AG20443 (cell line): ENCODE results near the gene SDHAF2.
"Not testable (repeated sequence)": the region's sequence is repeated elsewhere in the genome, so short reads cannot be mapped to it uniquely, and the experiment has no call there.

Experiments
- DNase-seq: peaks from one replicate; pipeline ENCODE4 v3.0.0; 2012; ENCODE audit warnings: low spot score, mixed read lengths

SDHAF2 gene

GRCh38 chr11:61476371-61476770, 46.4 kb downstream of the SDHAF2 start:
- DNase-seq, result no peak

- DNase-seq, result peak; percentile 58
Observed at GRCh38 chr11:61477126-61477525, 47.2 kb downstream of the SDHAF2 start.

DNA sequence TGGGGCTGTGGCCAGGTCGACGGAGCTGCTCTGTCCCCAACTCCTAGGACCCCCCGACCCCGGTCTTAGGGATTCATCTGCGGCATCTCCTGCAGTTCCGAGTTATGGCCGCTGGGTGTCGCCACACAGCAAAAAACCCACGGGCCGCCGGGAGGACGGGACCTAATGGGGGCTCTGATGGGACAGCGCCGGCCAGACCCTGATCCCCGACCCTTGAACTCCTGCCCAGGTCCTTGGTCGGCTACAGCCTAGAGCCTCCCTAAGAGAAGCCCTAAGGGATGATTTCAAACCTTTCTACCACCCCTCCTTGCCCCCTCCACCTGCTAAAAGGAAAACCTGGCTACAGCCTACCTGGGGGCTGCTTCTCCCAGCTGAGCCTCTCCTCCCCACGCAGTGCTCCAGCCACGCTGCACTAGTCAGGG, 47.8 kb downstream of the SDHAF2 start:
- DNase-seq, result peak; percentile 77

- not testable (repeated sequence) for DNase-seq
Observed at GRCh38 chr11:61479360-61480058, 49.6 kb downstream of the SDHAF2 start.

DNA sequence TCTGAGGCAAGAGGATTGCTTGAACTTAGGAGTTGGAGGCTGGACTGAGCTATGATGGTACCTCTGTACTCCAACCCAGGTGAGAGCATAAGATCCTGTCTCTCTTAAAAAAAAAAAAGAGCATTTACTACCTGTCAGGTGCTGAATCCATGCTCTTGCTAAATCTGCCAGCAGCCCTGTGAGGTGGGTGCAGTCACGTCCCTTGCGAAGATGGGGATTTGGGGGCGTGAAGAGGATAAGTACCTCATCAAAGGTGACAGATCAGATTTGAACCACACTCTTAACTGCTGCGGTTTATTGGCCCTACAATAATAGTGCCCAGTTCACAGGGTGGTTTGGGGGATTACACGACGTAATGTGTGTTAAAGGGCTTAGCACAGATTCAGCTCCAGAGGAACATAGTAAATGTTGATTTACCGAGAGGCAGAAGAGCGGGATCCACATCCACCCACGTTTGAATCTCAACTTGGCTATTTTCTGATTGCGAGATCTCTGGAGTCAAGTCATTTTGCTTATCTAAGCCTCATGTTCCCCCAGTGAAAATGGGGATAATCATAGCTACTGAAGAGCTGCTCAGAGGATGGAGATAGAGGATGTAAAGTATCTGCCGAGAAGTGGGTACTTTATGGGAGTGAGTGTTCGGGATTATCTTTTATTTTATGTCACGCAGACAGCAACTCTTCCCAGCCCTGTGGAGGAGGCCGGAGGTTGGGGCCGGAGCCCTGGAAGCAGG, 50.5 kb downstream of the SDHAF2 start:
- DNase-seq, result no peak

GRCh38 chr11:61480994-61481335, 51.0 kb downstream of the SDHAF2 start:
- no peak for DNase-seq

GRCh38 chr11:61481806-61482205, 51.9 kb downstream of the SDHAF2 start:
- no peak for DNase-seq

DNA sequence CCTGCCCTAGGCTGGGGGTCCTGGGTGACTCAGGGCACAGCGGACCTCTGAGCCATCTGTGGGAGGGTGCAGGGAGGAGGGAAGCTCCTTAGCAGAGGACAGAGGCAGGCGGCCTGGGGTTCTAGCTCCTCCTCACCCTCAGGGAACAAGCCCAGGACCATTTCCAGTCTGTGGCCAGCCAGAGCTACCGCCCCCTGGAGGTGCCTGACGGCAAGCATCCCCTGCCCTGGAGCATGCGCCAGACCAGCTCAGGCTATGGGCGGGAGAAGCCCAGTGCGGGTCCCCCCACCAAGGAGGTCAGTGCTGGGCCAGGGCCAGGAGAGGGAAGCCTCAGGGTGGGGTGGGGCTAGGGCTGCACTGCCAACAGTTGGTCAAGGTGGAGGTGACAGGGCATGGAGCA, 52.6 kb downstream of the SDHAF2 start:
- peak; percentile 78 for DNase-seq

DNA sequence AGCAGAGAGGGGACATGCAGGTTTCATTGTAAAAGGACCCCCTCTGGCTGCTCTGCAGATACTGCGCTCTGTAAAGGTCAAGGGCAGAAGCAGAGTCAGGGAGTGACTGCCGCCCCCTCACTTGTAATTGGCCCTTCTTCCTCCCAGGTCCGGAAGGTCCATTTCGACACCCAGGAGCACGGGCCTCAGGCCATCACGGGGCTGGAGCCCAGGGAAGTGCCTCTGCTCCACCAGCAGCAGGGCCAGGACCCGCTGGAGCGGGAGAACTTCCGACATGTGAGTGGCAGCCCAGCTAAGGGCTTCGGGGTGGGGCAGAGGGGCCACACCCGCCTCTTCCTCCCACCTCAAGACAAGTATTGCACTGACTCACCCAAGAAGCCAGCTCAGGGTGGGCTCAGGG, 54.6 kb downstream of the SDHAF2 start:
- DNase-seq, result no peak

DNA sequence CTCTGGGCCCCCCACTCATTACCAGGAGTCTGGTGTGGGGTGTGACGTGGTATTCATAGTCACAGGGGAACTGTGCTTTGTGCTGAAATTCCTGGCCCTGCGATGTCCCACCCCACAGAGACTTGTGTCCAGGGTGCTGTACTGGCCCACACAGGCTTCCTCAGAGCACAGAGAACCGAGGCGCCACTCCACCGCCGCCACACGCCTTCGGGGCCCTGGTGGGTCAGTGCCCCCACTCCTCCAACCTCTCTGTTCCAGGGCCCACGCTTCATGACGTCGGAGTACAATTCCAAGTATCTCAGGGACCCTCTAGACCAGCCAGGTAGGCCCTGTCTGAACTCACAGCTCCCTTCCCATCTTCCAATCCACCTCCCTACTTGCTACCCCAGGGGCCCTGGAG, 55.2 kb downstream of the SDHAF2 start:
- no peak for DNase-seq

GRCh38 chr11:61486011-61486620, 56.2 kb downstream of the SDHAF2 start:
- DNase-seq, result no peak

DNA sequence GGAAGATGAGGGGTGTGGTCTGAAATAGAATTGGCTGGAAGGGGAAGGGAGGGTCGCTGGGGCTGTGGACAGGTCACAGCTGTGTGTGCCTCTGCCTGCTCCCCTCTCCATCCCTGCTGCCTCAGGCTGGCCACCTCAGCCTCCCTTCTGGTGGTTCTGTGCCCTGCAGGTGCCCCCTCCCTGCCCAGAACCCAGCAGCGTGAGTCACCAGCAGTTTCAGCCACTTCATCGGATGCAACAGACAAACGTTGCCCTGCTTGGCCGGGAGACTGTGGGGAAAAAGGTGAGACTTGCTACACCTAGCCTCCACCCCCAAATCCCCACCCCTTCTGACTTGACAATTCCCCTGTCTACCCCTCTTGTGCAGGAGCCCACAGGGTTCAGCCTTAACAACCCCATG, 56.9 kb downstream of the SDHAF2 start:
- DNase-seq, result no peak

- no peak for DNase-seq
Observed at GRCh38 chr11:61487342-61488025, 57.6 kb downstream of the SDHAF2 start.

GRCh38 chr11:61488651-61489291, 58.8 kb downstream of the SDHAF2 start:
- peak; percentile 57 for DNase-seq

DNA sequence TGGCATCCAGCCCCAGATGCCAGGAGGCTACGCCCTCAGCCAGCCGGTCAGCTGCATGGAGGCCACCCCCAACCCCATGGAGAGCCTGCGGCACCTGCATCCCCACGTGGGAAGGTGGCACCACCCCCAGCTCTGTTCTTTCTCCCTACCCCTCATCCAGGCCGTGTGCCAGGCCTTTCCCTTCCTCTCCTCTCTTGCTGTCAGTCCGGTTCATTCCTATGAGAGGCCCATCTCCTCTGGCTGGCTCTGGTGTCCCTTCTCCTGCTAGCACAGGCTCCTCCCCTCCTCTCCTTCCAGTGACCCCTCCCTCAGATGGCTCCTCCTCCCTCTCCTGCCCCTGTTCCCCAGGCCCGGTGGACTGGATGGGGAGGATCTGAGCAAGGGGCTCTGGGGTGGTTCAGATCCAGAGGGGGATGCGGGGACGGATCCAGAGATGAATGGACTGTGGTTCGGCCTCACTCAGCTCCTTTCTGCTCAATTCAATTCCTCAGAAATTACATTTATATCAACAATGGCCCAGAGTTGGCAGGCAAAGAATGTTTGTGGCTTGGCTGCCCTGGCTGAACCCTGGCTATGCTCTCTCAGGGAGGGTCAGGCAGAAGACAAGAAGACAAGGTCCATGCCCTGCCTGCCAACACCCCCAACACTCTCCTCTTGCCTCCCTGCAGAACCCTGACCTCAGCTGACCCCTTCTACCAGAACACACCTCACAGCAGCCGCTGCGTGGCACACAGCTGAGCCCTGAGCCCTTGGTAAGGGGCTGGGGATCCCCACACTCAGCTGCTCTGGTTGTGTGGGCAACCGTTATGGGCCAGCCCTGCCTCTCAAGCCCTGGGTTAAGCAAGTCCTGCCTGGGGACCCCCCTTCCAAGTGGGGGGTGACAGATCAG, 60.2 kb downstream of the SDHAF2 start:
- DNase-seq, result peak; percentile 78

GRCh38 chr11:61491736-61492395, 61.9 kb downstream of the SDHAF2 start:
- no peak for DNase-seq

- no peak for DNase-seq
Observed at GRCh38 chr11:61494381-61494961, 64.5 kb downstream of the SDHAF2 start.

DNA sequence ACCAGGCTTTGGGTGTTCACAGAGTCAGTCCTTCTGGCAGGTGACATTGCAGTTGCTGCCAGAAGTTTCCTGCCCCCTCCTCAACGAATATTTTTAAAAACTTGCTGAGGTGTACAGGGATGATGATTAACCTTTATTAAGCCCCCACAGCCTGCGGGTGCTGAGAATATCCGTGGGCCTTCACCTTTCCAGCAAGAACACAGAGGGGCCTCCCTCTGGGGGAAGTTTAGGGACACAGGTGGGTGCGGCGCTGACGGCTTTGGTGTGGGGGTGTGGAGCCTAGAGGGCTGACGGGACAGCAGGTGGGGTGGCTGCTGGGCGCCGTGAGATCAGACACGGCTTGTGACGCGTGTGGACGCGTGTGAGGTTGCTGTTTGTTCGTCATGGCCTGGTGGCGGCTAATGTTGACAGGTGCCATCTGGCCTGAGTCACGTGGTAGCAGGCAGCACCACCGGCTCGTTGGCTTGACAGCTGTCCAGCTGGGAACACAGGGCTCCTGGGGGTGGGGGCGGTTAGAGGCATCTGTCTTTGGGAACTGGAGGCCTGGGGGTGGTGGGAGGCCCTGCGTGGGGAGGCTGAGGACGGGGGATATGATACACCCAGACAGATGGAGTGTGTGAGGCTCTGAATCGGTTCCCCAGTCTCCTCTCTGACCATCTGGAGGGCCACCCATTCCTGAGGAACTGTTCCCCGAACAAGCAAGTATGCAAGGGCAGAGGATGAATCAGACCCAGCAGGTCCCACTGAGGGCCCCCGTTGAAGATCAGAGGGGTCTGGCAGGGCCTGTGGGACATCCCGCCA, 66.1 kb downstream of the SDHAF2 start:
- no peak for DNase-seq
